Measurements from ENCODE around the gene RNF13.

Gene RNF13

DNA sequence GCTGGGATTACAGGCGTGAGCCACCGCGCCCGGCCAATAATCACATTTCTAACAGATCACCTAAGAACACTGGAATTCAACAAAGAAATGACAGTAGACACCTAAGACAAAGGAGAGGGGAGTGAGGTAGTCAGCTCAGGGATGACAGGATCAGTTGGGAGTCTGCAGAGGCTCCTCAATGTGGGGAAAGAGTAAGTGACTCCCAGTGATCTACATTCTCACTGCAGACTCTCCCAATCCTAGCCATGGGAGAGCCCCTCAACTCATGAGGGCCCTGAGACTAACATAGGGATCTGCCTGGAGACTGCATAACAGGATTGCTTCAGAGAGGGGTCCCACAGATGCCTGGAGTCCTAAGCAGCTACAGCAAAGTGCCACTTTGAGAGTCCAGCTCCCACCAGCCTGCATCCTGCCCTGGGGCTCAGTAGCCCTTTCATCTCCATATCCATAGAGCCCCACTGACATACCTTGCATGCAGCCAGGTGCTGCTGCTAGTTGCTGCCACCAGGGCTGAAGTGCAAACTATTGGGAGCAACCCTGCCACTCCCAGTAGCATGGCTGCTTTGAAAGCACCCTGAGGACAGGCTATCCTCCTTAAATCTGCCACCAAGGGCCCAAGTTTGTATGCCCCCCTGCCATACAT is 179.5 kb downstream of the RNF13 start:
- DNase-seq (ENCODE audit: low read depth), result no peak

DNA sequence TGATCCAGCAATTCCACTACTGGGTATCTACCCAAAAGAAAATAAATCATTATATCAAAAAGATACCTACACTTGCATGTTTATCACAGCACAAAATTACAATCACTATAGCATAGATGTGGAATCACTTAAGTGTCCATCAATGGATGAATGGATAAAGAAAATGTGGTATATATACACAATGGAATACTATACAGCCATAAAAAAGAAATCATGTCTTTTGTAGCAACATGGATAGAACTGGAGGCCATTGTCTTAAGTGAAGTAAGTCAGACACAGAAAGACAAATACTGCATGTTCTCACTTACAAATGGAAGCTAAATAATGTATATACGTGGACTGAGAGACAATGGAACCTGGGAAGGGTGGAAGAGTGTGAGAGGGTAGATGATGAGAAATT is 185.9 kb downstream of the RNF13 start:
- no peak for DNase-seq (ENCODE audit: low read depth)

- DNase-seq (ENCODE audit: low read depth), result no peak
These were observed 186.4 kb downstream of the RNF13 start for GRCh38 chr3:149999421-149999820.

DNA sequence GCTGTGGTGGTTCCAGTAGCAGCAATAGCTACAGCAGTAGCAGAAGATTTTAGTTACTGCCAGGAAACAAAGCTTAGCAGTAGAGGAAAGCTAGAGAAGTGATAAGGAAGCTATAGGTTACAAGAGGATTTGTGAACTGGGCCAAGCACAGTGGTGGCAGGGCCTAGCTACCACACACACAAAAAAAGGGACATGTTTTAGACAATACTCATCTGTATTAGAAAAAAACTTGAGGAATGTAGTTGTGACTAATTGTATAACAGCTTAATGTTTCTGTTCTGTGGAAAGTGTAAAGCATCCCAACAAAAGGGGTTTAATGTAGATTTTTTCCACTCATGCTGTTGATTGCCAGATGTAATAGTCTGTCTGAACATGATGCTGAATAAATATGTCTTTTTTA is 187.6 kb downstream of the RNF13 start:
- no peak for DNase-seq (ENCODE audit: low read depth)

DNA sequence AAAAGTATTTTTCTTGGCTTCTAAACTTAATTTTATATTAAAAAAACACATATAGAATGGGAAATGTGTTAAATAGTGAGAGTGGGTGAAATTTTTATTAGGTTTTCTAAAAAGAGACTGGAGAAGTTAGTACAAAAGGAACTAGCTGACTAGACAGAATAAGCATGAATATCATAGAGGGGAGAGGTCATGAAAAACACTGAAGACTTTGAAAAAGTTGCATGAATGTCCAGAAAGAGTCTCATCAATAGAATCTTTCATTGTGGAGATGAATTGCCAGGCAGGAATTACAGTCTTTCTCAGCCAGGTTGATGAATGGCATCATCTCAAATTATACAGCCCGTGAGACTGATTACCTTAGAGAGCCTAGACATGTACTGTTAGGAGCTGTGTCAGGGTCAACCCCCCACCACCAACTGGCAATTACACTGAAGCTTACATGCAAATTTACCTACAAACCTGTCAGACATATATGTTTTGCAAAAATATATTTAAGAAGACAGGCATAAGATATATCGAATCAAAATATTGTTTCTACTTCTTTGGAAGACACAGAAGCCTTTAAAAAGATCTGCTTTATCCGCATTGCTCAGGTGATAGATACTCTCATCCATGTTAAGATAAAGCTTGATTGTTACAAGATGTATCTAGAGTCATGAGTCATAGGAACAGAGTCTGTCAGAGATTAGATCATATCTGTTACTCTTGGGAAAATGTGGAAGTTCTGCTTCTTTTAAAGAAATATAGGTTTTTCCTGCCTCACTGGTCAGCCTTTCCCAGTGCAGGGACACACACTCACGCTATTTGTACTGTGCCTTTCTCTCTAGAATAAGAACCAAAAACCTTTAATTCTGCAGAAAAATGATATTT is 192.5 kb downstream of the RNF13 start:
- no peak for DNase-seq (ENCODE audit: low read depth)

DNA sequence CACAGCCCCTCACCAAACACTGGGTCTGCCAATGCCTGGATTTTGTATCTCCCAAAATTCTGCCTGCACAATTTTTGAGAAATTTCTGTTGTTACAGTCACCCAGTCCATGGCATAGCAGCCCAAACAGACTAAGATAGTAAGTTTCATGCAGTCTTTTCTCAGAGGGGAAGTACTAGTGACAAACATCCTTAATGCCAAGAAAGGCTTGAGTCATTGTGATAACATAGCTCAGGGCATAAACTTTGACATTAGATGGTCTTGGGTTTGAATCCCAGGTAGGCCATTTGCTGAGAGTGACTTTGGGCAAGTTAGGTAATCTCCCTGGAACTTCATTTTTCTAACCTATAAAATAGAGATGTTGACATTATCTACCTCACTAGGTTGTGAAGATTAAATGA is 193.8 kb downstream of the RNF13 start:
- no peak for DNase-seq (ENCODE audit: low read depth)
